Measurements from ENCODE around the gene UBE2Q2. TPM values are rescaled to one million over a fixed set of nuclear protein-coding genes. Genes with fewer than 3 reads are reported as not detected.

Gene UBE2Q2
- total RNA-seq, 1 donor from 2014 or later, result 21.6 TPM

DNA sequence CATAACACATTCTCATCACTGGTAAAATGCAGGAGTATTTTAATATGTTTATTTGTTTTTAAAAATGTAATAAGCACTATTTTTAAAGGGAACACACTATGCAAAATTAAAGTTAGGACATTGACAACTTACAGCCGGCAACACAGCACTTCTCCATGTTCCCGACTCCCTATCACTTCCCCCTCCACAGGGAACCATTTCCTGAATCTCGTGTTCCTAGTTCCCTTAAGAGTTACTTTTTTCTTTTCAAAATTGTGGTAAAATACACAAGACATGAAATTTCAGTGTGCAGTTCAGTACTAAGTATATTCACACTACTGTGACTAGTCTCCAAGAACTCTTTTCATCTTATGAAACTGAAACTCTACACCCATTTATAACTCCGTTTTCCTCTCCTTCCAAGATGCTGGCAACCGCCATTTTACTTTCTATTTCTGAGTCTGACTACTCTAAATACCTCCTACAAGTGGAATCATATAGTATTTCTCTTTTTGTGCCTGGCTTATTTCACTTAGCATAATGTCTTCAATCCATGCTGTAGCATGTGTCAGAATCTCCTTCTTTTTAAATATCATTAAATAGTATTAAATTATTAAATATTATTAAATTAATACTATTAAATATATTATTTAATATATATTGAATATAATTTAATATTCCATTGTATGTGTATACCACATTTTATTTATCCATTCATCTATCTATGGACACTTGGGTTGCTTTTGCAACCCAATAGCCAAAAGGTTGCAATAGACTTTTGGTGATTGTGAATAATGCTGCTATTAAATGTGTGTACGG lies 25.9 kb upstream of the UBE2Q2 start:
- Histone ChIP-seq H3K27ac (no peak overlapping the region), H3K36me3 (no peaks in the 10 kb centered on the region), H3K4me3 (peak overlapping the region; percentile 15 to 17), H3K27me3 (no peaks in the 10 kb centered on the region), H3K9me3 (no peaks in the 10 kb centered on the region), H3K4me1 (no peaks in the 10 kb centered on the region)
- no peak for DNase-seq (ENCODE audit: extremely low spot score in 2 of 2)
- TF ChIP-seq POLR2AphosphoS5 (IDR thresholded peaks at IDR 0.05; ENCODE audit: insufficient read depth in 1 of 2, low read depth in 1 of 2) (no peak), POLR2A (IDR thresholded peaks at IDR 0.05) (no peak)
- TF ChIP-seq, protein P1, sequence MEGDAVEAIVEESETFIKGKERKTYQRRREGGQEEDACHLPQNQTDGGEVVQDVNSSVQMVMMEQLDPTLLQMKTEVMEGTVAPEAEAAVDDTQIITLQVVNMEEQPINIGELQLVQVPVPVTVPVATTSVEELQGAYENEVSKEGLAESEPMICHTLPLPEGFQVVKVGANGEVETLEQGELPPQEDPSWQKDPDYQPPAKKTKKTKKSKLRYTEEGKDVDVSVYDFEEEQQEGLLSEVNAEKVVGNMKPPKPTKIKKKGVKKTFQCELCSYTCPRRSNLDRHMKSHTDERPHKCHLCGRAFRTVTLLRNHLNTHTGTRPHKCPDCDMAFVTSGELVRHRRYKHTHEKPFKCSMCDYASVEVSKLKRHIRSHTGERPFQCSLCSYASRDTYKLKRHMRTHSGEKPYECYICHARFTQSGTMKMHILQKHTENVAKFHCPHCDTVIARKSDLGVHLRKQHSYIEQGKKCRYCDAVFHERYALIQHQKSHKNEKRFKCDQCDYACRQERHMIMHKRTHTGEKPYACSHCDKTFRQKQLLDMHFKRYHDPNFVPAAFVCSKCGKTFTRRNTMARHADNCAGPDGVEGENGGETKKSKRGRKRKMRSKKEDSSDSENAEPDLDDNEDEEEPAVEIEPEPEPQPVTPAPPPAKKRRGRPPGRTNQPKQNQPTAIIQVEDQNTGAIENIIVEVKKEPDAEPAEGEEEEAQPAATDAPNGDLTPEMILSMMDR (IDR thresholded peaks at IDR 0.05), result no peak
- intact Hi-C loops (cut with DNase I), result no loop called here

DNA sequence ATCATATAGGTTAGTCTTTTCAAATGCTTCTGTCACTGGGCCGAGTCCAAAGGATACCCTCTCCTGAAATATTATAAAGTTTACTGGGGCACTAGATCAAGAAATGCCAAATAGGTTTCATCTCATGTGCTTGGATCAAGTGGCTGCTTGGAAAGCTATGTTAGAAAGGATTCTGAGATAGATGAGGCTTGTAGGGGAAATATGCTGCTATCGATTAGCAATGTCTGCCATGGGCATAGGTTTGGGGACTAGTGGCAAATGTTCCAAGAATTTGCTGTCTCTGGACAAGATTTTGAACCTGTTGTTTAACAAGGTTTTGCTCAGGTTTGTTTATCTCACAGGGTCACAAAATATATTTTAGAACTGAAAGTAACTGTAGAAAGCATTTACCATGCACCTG lies 23.0 kb upstream of the UBE2Q2 start:
- H3K27me3 ChIP-seq, result no peaks in the 10 kb centered on the region
- no peaks in the 10 kb centered on the region for H3K36me3 ChIP-seq
- no peak overlapping the region for H3K27ac ChIP-seq
- TF ChIP-seq POLR2A (IDR thresholded peaks at IDR 0.05), result no peak
- TF ChIP-seq, protein P1 (IDR thresholded peaks at IDR 0.05), result no peak
- TF ChIP-seq POLR2AphosphoS5 (IDR thresholded peaks at IDR 0.05; ENCODE audit: insufficient read depth in 1 of 2, low read depth in 1 of 2), result no peak
- DNase-seq (ENCODE audit: extremely low spot score in 2 of 2), result no peak
- no peaks in the 10 kb centered on the region for H3K4me1 ChIP-seq
- intact Hi-C loops (cut with DNase I), result no loop called here
- no peak overlapping the region for H3K4me3 ChIP-seq
- no peaks in the 10 kb centered on the region for H3K9me3 ChIP-seq

GRCh38 chr15:75821786-75822345 lies 21.4 kb upstream of the UBE2Q2 start:
- no peak for TF ChIP-seq POLR2A (IDR thresholded peaks at IDR 0.05)
- TF ChIP-seq POLR2AphosphoS5 (IDR thresholded peaks at IDR 0.05; ENCODE audit: insufficient read depth in 1 of 2, low read depth in 1 of 2), result no peak
- TF ChIP-seq, protein P1 (IDR thresholded peaks at IDR 0.05), result no peak
- Histone ChIP-seq H3K36me3 (no peaks in the 10 kb centered on the region), H3K4me1 (no peaks in the 10 kb centered on the region), H3K27me3 (no peaks in the 10 kb centered on the region), H3K4me3 (no peak overlapping the region), H3K9me3 (no peaks in the 10 kb centered on the region), H3K27ac (no peak overlapping the region)
- DNase-seq (ENCODE audit: extremely low spot score in 2 of 2), result no peak
- intact Hi-C loops (cut with DNase I), result no loop called here

GRCh38 chr15:75822685-75823278 lies 20.5 kb upstream of the UBE2Q2 start:
- TF ChIP-seq, protein P1 (IDR thresholded peaks at IDR 0.05), result no peak
- TF ChIP-seq POLR2AphosphoS5 (IDR thresholded peaks at IDR 0.05; ENCODE audit: insufficient read depth in 1 of 2, low read depth in 1 of 2) (no peak), POLR2A (IDR thresholded peaks at IDR 0.05) (no peak)
- Histone ChIP-seq H3K27ac (no peak overlapping the region), H3K36me3 (no peaks in the 10 kb centered on the region), H3K9me3 (no peaks in the 10 kb centered on the region), H3K4me3 (no peak overlapping the region), H3K27me3 (no peaks in the 10 kb centered on the region), H3K4me1 (no peaks in the 10 kb centered on the region)
- intact Hi-C loops (cut with DNase I), result no loop called here
- peak in 1 of 2 donors; percentile 3 for DNase-seq (ENCODE audit: extremely low spot score in 2 of 2)

Data from vagina (tissue), 2 donors.